ENCODE results near the gene CDCA7L.
"Not testable (repeated sequence)": the region's sequence is repeated elsewhere in the genome, so short reads cannot be mapped to it uniquely, and the experiment has no call there.

The CDCA7L gene

GRCh38 chr7:21944616-21945453, 864 bp downstream of the CDCA7L start:
- DNase-seq (ENCODE audit: low read depth in 1 of 2, low spot score in 1 of 2): peak in 1 of 2 donors; percentile 18

- DNase-seq (ENCODE audit: low read depth in 1 of 2, low spot score in 1 of 2): no peak
These were observed 2.3 kb downstream of the CDCA7L start for GRCh38 chr7:21943436-21943835.

GRCh38 chr7:21942955-21943354, 2.7 kb downstream of the CDCA7L start:
- no peak for DNase-seq (ENCODE audit: low read depth in 1 of 2, low spot score in 1 of 2)

- DNase-seq (ENCODE audit: low read depth in 1 of 2, low spot score in 1 of 2): no peak
These were observed 4.0 kb downstream of the CDCA7L start for GRCh38 chr7:21941611-21942141.

GRCh38 chr7:21939858-21940372, 5.8 kb downstream of the CDCA7L start:
- no peak for DNase-seq (ENCODE audit: low read depth in 1 of 2, low spot score in 1 of 2)

GRCh38 chr7:21939136-21939857, 6.4 kb downstream of the CDCA7L start:
- DNase-seq (ENCODE audit: low read depth in 1 of 2, low spot score in 1 of 2): no peak

- DNase-seq (ENCODE audit: low read depth in 1 of 2, low spot score in 1 of 2): no peak
These were observed 7.2 kb downstream of the CDCA7L start for GRCh38 chr7:21938463-21938862.

- DNase-seq (ENCODE audit: low read depth in 1 of 2, low spot score in 1 of 2): no peak
These were observed 10.9 kb downstream of the CDCA7L start for GRCh38 chr7:21934808-21935207.

GRCh38 chr7:21933293-21933692, 12.4 kb downstream of the CDCA7L start:
- DNase-seq (ENCODE audit: low read depth in 1 of 2, low spot score in 1 of 2): not testable (repeated sequence)

GRCh38 chr7:21927693-21928092, 18.0 kb downstream of the CDCA7L start:
- DNase-seq (ENCODE audit: low read depth in 1 of 2, low spot score in 1 of 2): no peak

- no peak for DNase-seq (ENCODE audit: low read depth in 1 of 2, low spot score in 1 of 2)
These were observed 19.3 kb downstream of the CDCA7L start for GRCh38 chr7:21926448-21926847.

- no peak for DNase-seq (ENCODE audit: low read depth in 1 of 2, low spot score in 1 of 2)
These were observed 22.0 kb downstream of the CDCA7L start for GRCh38 chr7:21923658-21924057.

GRCh38 chr7:21922605-21923004, 23.1 kb downstream of the CDCA7L start:
- DNase-seq (ENCODE audit: low read depth in 1 of 2, low spot score in 1 of 2): no peak

- no peak for DNase-seq (ENCODE audit: low read depth in 1 of 2, low spot score in 1 of 2)
These were observed 24.8 kb downstream of the CDCA7L start for GRCh38 chr7:21920936-21921335.

- DNase-seq (ENCODE audit: low read depth in 1 of 2, low spot score in 1 of 2): no peak
These were observed 27.5 kb downstream of the CDCA7L start for GRCh38 chr7:21918216-21918615.

- DNase-seq (ENCODE audit: low read depth in 1 of 2, low spot score in 1 of 2): no peak
These were observed 29.1 kb downstream of the CDCA7L start for GRCh38 chr7:21916629-21917028.

GRCh38 chr7:21916176-21916575, 29.5 kb downstream of the CDCA7L start:
- no peak for DNase-seq (ENCODE audit: low read depth in 1 of 2, low spot score in 1 of 2)

GRCh38 chr7:21915140-21915539, 30.6 kb downstream of the CDCA7L start:
- no peak for DNase-seq (ENCODE audit: low read depth in 1 of 2, low spot score in 1 of 2)

- DNase-seq (ENCODE audit: low read depth in 1 of 2, low spot score in 1 of 2): no peak
These were observed 31.0 kb downstream of the CDCA7L start for GRCh38 chr7:21914671-21915070.

GRCh38 chr7:21912931-21913780, 32.5 kb downstream of the CDCA7L start:
- DNase-seq (ENCODE audit: low read depth in 1 of 2, low spot score in 1 of 2): no peak

GRCh38 chr7:21912305-21912704, 33.4 kb downstream of the CDCA7L start:
- no peak for DNase-seq (ENCODE audit: low read depth in 1 of 2, low spot score in 1 of 2)

Data from stimulated activated CD4-positive, alpha-beta T cell treated with anti-CD3 and anti-CD28 coated beads, Interleukin-15, amount 100 ng/mL, for 1 hour (primary cell).